Measurements from ENCODE around the gene AARS2.

Gene AARS2

DNA sequence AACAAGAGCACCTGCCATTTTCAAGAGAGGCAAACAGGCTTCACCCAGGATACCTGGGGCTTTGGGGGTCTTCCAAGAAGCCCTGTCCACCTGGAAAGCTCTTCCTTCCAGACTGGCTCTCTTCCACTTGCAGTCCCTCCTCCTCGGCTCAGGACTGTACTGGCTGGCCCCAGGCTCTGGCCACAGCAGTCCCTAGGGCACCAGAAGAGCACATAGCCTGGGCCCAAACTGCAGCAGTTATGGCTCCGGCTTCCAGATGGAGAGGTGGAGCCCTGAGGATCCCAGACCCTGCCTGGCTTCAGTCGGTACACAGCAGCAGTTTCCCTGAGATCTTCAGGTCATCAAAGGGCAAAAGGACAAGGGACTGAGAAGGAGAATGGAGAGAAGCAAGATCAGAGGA is 54.2 kb downstream of the AARS2 start:
- DNase-seq, result no peak

DNA sequence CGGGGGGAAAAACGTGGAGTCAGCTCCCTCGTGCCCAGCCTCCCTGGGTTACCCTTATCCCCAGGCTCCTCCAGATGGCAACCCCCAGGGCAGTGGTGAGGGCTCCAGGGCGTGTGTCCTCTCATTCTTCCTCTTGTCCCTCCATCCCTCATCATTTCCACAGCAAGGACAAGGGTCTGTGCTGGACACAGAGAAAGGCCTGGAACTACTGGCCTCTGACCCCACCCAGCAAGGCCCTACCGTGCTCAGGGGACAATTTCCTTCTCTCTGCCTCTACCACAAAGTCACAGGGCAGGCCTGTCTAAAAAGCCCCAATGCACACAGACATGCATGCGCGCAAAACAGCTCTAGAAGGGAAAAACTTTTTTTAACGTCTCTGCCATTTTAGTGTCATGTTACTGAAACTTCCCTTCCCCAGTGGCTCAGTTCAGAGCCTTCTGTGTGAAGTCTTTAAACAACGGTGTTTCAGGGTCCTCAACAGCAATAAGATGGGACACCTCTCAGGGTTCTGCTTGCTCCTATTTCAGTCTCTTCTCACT is 54.8 kb downstream of the AARS2 start:
- no peak for DNase-seq

DNA sequence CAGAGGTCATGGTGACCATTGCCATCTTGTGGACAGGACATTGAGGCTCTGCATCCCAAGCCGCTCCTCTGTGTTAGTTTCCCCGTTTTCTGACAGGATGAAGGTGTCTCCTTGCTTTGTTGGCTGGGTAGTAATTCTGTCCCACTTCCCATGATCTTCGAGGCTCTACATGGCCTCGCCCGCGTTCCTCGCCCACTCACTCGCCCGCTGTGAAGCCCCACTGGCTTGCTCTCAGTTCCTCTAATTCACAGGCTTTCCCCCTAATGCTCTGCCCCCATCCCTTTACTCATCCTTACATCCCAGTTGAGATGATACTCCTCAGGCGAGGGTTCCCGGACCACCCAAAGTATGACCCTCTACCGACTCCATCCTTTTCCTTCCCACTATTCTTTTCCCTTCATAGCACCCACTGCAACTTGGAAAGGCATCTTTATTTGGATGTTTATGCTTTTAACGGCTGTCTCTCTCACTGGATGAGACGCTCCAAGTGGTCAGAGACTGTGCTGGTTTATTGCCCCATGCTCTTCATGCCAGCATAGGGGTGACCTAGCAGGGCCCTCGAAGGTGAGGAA is 55.3 kb downstream of the AARS2 start:
- DNase-seq, result no peak

DNA sequence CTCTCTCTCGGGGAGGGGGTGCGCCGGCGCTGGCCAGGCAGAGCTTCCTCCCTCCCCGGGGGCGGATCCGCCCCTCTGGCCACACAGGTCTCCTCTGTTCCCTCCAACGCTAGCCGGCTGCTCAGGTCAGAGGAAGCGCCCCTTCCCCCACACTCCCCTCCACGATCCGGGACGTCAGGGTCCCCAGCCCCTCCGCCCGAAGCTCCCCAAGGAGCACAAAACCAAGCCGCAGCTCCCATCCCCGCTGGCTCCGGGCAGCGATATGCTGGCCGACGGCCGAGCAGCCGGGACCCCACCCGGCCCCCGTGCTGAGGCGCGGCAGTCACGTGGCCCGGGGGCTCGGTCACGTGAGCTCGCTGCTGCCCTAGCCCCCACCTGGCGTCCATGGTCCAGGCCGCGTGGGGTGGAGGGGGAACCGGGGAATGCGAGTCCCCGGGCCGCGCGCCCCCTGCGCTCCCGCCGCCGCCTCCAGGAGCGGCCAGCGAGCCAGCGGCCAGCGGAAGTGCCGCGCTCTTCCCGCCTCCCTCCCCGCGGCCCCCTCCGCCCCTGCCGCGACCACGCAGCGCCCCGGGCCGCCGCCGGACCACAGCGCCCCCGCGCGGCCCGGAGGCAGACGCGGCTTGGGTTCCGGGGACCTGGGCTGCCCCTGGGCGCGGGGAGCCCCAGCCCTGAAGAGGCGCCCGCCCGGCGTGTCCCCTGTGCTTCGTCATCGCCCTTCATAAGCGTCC is 56.0 kb downstream of the AARS2 start, which contains the start of gene SLC35B2:
TSS of gene SLC35B2 (minus strand) at position 504 of the 728 bp plus-strand sequence. CDS start at position 386, 118 bp downstream.
- DNase-seq, result peak; percentile 32 to 75 (median 58)

DNA sequence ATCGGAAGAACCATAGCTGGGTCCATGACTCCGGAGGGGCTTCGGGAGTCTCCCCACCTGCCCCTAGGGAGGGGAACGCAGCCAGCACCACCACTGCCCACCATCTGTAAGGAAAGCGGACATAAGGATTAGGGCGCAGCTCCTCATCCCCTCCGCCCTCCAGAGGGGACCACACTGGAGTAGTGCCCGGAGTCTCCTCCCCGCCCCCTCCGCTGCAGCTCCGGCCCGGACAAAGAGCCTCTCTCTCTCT is 56.4 kb downstream of the AARS2 start:
- DNase-seq, result no peak

DNA sequence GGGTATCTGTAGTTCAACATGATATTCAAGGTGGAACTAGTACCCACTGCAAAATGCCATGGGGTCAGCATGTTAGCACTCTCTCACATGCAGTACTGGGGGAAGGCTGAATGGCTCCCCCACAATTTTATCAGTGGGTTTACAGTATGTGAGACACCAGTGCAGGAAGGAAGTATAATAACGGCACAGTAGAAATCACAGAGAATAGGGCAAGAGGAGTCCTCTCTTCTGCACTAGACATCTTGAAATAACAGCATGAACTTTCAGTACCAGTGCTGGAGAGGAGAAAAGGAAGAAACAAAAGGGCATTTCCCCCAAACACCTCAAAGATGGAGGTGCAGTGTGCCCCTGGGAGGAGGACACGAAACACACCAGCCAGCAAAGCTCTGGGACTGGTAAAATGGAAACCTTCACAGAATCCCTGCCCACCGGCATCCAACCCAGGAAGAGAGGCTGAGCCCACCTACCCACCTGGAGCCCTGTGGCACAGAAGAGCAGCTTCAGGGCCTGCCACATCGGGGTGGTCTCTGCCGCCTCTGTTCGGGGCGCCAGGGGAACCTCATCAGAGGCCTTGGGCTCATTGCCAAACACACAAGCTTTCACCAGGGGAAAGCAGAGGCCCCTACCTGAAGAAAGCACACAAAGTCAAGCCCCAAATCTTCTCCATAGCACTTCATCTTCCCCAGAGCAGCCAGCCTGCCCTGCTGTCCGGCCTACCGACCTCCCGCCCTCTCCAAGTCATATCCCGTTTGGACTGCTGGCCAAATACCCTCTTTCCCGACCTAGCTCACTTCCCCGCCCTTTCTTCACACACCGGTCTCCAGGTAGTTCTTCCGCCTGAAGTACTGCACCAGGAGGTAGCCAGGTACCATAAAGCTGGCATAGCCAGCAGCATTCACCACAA is 57.0 kb downstream of the AARS2 start:
- peak in 3 of 6 experiments; percentile 16 to 31 (median 21) for DNase-seq

DNA sequence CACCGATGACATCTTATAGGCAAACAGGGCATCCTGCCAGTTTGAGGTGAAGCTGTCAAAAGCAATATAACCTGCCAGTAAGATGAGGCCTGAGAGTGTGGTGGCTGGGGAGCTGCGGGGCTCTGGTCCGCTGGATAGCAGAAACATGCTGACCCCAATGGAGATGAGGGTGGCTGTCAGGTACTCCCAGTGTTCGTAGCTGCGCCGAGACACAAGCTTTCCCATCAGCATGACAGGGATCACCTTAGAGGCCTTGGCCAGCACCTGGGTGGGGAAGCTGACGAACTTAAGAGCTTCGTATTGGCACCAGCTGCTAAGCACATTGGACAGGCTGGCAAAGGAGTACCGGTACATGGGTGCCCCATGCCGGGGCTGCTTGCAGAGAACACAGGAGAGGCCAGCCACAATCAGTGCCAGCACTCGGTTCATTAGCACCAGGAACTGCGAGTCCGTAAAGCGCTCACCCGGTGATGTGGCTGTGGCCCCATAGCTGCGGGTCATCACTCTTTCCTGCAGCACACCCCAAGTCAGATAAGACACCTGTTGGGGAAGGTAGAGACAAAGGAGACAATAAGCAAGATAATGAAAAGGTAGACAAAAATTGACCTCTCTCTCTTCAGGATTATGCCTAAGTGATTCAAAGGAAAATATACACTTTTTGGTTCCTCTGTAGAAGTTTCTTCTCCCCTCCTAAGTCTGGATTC is 57.9 kb downstream of the AARS2 start:
- DNase-seq, result peak in 2 of 6 experiments; percentile 11 to 23

DNA sequence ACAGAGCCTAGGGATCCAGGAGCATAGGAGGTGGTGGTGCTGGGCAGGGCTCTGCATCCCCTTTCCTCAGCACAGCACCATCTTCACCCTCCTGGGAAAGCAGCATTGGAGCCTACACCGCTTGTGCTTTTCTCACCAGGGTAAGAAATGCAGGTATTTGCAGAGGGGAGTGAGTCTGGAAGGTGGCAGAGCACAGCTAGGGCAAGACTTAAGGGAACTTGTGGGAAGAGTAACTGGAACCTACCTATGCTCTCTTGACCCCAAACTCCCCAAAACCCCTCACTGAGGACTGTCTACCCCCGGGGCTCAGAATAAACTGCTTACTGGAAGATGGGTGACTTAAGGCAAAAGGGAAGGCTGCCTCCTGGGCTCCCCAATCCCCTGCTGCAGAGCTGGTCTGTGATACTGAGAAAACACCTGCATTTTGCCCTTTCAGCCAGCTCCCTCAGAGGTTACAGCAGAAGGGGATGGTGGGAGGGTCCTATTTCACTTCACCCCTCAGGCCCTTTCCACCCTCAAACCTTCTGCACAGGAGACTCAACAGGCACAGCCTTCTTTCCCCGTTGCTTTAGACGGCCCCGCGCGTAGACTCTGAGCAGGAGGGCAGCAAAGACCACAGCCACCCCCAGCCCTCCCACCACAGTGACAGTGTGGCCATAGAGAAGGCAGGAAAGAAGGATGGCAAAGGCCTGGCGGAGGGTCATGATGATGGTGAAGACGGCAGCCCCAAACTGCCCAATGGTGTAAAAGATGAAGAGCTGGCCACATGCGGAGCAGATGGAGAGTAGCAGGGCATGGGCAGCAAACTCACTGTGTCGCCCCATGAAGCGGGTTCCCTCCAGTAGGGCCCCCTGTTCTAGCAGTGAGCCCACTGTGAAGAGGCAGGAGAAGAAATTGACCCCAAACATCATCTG is 58.7 kb downstream of the AARS2 start:
- DNase-seq, result peak in 1 of 6 experiments; percentile 16

DNA sequence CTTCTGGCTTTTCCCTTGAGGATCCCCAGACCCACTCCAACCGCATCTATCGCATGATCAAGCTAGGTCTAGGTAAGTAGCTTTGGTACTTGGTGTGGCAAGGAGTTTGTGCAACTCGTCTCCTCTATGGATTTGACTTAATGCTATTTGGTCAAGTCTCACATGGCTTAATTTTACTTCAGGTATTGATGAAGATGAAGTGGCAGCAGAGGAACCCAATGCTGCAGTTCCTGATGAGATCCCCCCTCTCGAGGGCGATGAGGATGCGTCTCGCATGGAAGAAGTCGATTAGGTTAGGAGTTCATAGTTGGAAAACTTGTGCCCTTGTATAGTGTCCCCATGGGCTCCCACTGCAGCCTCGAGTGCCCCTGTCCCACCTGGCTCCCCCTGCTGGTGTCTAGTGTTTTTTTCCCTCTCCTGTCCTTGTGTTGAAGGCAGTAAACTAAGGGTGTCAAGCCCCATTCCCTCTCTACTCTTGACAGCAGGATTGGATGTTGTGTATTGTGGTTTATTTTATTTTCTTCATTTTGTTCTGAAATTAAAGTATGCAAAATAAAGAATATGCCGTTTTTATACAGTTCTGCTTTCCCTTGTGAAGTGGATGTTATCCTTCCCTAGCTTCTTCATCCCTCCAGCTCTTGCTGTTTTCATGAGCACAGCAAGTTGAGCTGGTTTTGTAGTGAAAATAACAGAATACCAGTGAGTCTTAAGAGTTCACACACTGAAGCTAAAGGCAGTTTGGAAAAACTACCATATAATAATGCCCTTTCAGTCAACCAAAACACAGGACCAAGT is 59.6 kb downstream of the AARS2 start:
- peak; percentile 16 to 57 (median 43) for DNase-seq

DNA sequence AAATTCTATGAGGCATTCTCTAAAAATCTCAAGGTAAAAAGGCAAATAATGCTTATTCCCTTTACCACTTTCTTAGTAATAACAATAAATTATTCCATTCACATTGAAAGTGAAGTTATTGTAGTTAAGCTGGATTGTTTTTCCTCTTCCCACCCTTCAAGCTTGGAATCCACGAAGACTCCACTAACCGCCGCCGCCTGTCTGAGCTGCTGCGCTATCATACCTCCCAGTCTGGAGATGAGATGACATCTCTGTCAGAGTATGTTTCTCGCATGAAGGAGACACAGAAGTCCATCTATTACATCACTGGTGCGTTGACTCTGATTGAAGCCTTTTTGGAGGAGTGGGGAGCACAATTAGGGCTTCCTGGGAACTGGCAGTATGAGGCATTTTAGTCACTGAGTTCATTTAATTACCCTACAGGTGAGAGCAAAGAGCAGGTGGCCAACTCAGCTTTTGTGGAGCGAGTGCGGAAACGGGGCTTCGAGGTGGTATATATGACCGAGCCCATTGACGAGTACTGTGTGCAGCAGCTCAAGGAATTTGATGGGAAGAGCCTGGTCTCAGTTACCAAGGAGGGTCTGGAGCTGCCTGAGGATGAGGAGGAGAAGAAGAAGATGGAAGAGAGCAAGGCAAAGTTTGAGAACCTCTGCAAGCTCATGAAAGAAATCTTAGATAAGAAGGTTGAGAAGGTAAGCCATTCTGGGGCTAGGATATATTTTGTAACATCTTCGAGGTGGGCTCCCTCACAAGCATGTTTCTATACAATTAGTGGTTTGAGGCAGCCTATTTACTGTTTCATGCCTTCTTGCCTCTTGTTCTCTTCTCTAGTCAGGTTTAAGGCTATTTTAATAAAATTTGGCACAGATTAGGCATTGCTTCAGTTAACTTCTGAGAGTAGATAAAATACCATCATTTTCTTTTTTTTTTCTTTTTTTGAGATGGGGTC is 61.3 kb downstream of the AARS2 start:
- no peak for DNase-seq

DNA sequence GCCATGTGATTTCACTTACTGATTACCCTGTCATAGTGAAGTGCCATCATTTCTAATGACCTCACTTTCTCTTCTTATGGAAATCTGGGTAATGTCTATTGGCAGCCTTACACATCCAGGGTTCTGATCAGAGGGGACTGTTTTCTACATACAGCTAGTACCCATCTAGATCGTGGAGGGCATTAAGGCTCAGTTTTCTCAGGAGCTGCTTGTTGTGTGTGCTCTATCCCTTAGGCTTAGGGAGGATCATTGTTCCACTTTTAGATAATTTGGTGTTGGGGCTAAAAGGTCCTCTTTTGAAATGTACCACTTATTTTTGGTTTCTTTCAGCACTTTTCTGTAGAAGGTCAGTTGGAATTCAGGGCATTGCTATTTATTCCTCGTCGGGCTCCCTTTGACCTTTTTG is 62.4 kb downstream of the AARS2 start:
- DNase-seq, result no peak

DNA sequence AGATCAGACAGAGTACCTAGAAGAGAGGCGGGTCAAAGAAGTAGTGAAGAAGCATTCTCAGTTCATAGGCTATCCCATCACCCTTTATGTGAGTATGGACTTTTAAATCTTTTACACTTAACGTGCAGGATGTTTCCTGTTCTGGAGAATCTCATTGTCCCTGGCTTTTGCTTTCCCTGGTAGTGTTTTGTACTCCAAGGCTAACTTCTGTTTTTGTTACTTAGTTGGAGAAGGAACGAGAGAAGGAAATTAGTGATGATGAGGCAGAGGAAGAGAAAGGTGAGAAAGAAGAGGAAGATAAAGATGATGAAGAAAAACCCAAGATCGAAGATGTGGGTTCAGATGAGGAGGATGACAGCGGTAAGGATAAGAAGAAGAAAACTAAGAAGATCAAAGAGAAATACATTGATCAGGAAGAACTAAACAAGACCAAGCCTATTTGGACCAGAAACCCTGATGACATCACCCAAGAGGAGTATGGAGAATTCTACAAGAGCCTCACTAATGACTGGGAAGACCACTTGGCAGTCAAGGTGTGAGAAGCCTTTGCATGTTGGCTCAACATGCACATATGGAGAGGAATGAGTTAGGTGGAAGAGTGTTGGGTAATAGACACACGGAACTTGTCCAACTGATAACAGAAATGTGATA is 63.0 kb downstream of the AARS2 start:
- DNase-seq, result no peak

Measured in stimulated activated naive CD4-positive, alpha-beta T cell (primary cell).